Measurements from ENCODE around the gene PRSS36.

Gene PRSS36

DNA sequence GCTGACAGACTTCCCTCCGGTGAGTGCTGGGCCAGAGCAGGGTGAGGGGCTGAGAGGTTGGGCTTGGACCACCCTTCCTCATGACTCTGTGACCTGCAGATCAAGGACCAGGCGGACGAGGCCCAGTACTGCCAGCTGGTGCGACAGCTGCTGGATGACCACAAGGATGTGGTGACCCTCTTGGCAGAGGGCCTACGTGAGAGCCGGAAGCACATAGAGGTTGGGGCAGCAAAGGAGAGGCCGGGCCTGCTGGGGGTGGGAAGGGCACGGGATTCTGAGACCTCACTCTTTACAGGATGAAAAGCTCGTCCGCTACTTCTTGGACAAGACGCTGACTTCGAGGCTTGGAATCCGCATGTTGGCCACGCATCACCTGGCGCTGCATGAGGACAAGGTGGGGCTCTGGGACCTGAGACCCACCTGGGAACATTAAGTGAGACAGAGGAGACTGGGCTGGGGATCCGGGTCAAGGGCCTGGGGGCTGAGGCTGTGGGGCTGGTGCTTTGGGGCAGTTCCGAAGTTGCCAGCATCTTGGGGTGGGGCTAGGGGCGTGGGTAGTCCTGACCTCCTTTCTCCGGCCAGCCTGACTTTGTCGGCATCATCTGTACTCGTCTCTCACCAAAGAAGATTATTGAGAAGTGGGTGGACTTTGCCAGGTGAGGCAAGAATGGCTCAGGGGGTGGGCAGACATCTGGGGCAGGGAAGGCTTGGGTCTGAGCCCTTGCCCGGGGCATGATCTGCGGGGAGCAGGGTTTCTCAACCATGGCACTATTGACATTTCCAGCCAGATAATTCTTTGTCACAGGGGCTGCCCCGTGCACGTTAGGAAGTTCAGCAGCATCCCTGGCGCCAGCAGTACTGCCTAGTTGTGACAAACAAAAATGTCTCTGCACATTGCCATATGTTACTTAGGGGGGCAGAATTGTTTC is 39.5 kb downstream of the PRSS36 start:
- TF ChIP-seq, protein P1, sequence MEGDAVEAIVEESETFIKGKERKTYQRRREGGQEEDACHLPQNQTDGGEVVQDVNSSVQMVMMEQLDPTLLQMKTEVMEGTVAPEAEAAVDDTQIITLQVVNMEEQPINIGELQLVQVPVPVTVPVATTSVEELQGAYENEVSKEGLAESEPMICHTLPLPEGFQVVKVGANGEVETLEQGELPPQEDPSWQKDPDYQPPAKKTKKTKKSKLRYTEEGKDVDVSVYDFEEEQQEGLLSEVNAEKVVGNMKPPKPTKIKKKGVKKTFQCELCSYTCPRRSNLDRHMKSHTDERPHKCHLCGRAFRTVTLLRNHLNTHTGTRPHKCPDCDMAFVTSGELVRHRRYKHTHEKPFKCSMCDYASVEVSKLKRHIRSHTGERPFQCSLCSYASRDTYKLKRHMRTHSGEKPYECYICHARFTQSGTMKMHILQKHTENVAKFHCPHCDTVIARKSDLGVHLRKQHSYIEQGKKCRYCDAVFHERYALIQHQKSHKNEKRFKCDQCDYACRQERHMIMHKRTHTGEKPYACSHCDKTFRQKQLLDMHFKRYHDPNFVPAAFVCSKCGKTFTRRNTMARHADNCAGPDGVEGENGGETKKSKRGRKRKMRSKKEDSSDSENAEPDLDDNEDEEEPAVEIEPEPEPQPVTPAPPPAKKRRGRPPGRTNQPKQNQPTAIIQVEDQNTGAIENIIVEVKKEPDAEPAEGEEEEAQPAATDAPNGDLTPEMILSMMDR (IDR thresholded peaks at IDR 0.05; ENCODE audit: control insufficient read depth, extremely low read depth, insufficient read depth): no peak
- no peak overlapping the region for H3K4me3 ChIP-seq (ENCODE audit: low read depth, low read length)
- DNase-seq (ENCODE audit: low read depth): no peak

DNA sequence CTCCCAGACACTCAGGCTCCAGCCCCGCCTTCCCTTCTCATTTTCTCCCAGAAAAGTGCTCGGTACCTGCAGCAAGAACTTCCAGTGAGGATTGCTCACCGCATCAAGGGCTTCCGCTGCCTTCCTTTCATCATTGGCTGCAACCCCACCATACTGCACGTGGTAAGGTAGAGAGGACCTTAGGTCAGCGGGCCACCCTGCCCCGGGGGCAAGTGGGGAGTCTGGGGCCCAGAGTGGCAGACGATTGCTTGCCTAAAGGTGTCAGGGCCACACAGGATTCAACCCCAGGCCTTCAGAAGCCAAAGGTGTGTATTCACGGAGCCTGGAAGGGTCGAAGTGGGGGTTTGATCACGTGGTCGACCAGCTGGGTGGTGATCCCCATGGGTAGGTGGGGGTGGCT is 40.2 kb downstream of the PRSS36 start:
- no peak overlapping the region for H3K4me3 ChIP-seq (ENCODE audit: low read depth, low read length)
- TF ChIP-seq, protein P1 (IDR thresholded peaks at IDR 0.05; ENCODE audit: control insufficient read depth, extremely low read depth, insufficient read depth): no peak
- no peak for DNase-seq (ENCODE audit: low read depth)

GRCh38 chr16:31108794-31109558 is 40.9 kb downstream of the PRSS36 start:
- TF ChIP-seq, protein P1 (IDR thresholded peaks at IDR 0.05; ENCODE audit: control insufficient read depth, extremely low read depth, insufficient read depth): no peak
- DNase-seq (ENCODE audit: low read depth): no peak
- H3K4me3 ChIP-seq (ENCODE audit: low read depth, low read length): peak overlapping the region; percentile 95

- DNase-seq (ENCODE audit: low read depth): no peak
- TF ChIP-seq, protein P1 (IDR thresholded peaks at IDR 0.05; ENCODE audit: control insufficient read depth, extremely low read depth, insufficient read depth): no peak
- H3K4me3 ChIP-seq (ENCODE audit: low read depth, low read length): peak within 1 kb of the TSS; percentile 95
Measured at GRCh38 chr16:31108035-31108793, 41.7 kb downstream of the PRSS36 start, which contains the start of gene BCKDK. BCKDK (plus strand) TSS chr16:31108386; CDS start chr16:31109224, 838 bp downstream.

- TF ChIP-seq, protein P1 (IDR thresholded peaks at IDR 0.05; ENCODE audit: control insufficient read depth, extremely low read depth, insufficient read depth): no peak
- no peak for DNase-seq (ENCODE audit: low read depth)
- no peak overlapping the region; the same call in 1 of the 2 replicates for H3K4me3 ChIP-seq (ENCODE audit: low read depth, low read length)
Measured at GRCh38 chr16:31107465-31107867, 42.4 kb downstream of the PRSS36 start.

Data from LNCaP clone FGC (cell line).